Airway epithelial cell (primary cell): Measurements from ENCODE around the gene RFLNA. TPM values are rescaled to one million over a fixed set of nuclear protein-coding genes. Genes with fewer than 3 reads are reported as not detected.

Source experiments
- total RNA-seq: library from RNA; depleted of rRNA; stranded (reverse); fragments of >200 nt; gene quantifications from 2 replicates; pipeline ENCODE4 v1.2.3, GENCODE V29; 2015

The RFLNA gene
- total RNA-seq, result not detected in 2 replicates

GRCh38 chr12:124294780-124295341, at the start of gene RFLNA:
Gene RFLNA, plus strand, starts transcription at chr12:124295093. Its CDS starts 337 bp downstream, at chr12:124295430.

